BE2C (cell line): ENCODE measurements around the gene HELZ.

Source experiments
- DNase-seq: peaks from one replicate; pipeline ENCODE4 v3.0.0-alpha.2; 2020
- H3K27me3 ChIP-seq: fragments of 250-450 bp; sonication (Bioruptor Pico); 2 replicates; pipeline ENCODE4 v1.5.1; 2020; ENCODE audit warnings: mild to moderate bottlenecking
- H3K36me3 ChIP-seq: fragments of 250-450 bp; sonication (Bioruptor Pico); 2 replicates; pipeline ENCODE4 v1.5.1; 2020; ENCODE audit warnings: mild to moderate bottlenecking
- H3K4me1 ChIP-seq: fragments of 250-450 bp; sonication (Bioruptor Pico); 2 replicates; pipeline ENCODE4 v1.5.1; 2020
- H3K4me3 ChIP-seq: 2 replicates; pipeline ENCODE4 v1.5.1; 2011; ENCODE audit warnings: low read depth, low read length
- H3K9me3 ChIP-seq: fragments of 250-450 bp; sonication (Bioruptor Pico); 2 replicates; pipeline ENCODE4 v1.5.1; 2020
- TF ChIP-seq, protein P1 (sequence below): IDR thresholded peaks from 2 replicates; pipeline ENCODE4 v1.5.1; 2012; ENCODE audit warnings: mild to moderate bottlenecking, low read depth, low read length

The HELZ gene

DNA sequence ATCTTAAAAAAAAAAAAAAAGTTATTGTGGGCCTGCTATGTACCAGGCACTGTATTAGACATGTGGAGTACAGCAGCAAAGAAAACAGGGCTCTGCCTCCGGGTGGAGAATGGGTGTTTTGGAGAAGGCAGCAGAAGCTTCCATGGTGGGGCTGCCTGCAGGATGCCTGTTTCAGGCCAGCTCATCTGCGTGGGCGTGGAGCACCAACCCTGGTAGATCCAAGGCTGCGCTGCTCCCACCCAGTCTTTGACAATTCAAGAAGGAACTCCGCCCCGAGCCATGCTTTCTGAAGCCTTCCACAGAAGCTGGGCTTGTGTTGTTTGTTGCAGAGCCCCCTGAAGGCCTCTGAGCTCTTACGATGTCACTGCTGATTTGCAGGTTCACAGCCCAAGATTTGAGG lies 223.8 kb downstream of the HELZ start:
- H3K4me1 ChIP-seq, result peaks cover 44% of the 10 kb centered on the region
- DNase-seq, result no peak
- TF ChIP-seq, protein P1, sequence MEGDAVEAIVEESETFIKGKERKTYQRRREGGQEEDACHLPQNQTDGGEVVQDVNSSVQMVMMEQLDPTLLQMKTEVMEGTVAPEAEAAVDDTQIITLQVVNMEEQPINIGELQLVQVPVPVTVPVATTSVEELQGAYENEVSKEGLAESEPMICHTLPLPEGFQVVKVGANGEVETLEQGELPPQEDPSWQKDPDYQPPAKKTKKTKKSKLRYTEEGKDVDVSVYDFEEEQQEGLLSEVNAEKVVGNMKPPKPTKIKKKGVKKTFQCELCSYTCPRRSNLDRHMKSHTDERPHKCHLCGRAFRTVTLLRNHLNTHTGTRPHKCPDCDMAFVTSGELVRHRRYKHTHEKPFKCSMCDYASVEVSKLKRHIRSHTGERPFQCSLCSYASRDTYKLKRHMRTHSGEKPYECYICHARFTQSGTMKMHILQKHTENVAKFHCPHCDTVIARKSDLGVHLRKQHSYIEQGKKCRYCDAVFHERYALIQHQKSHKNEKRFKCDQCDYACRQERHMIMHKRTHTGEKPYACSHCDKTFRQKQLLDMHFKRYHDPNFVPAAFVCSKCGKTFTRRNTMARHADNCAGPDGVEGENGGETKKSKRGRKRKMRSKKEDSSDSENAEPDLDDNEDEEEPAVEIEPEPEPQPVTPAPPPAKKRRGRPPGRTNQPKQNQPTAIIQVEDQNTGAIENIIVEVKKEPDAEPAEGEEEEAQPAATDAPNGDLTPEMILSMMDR, result no peak
- no peaks in the 10 kb centered on the region for H3K9me3 ChIP-seq
- H3K4me3 ChIP-seq, result no peak overlapping the region
- H3K36me3 ChIP-seq, result peaks cover 10% of the 10 kb centered on the region
- H3K27me3 ChIP-seq, result no peaks in the 10 kb centered on the region
